Ascending aorta (tissue), 2 donors: Measurements from ENCODE around the gene PTCRA. TPM values are rescaled to one million over a fixed set of nuclear protein-coding genes. Genes with fewer than 3 reads are reported as not detected.
"Not testable (repeated sequence)": the region's sequence is repeated elsewhere in the genome, so short reads cannot be mapped to it uniquely, and the experiment has no call there.

Source experiments
- DNase-seq, 2 donors: peaks; one replicate each; pipeline ENCODE4 v3.0.0-alpha.2; 2019; ENCODE audit warnings: low spot score in 2 of 2
- H3K27ac ChIP-seq, 2 donors: fragments of 200-600 bp; sonication (generic); one replicate each; pipeline ENCODE4 v1.5.1; 2016 to 2017; ENCODE audit warnings: mild to moderate bottlenecking in 1 of 2
- H3K27me3 ChIP-seq: fragments of 200-600 bp; sonication (generic); one replicate; pipeline ENCODE4 v1.5.1; 2017
- H3K36me3 ChIP-seq, 2 donors: fragments of 200-600 bp; sonication (generic); one replicate each; pipeline ENCODE4 v1.5.1; 2016
- H3K4me1 ChIP-seq, 2 donors: fragments of 200-600 bp; sonication (generic); one replicate each; pipeline ENCODE4 v1.5.1; 2016 to 2017; ENCODE audit warnings: mild to moderate bottlenecking in 1 of 2
- H3K4me3 ChIP-seq, 2 donors: fragments of 200-600 bp; sonication (generic); one replicate each; pipeline ENCODE4 v1.5.1; 2016 to 2017; ENCODE audit warnings: mild to moderate bottlenecking in 1 of 2
- H3K9me3 ChIP-seq, 2 donors: fragments of 200-600 bp; sonication (generic); one replicate each; pipeline ENCODE4 v1.5.1; 2016
- intact Hi-C: fragments of 100-400 bp; cut with DNase I; formaldehyde crosslinking; loops from one replicate; pipeline ENCODE4 v1.15.1; 2023
- total RNA-seq: library from RNA; depleted of rRNA; stranded (reverse); fragments of >200 nt; gene quantifications from one replicate; pipeline ENCODE4 v1.1.0, GENCODE V29; 2016
- TF ChIP-seq, protein P1 (sequence below), 3 experiments: fragments of 200-600 bp in 2 of 3; fragments of 450-650 bp in 1 of 3; sonication (generic) in 2 of 3; IDR thresholded peaks; one replicate each; pipeline ENCODE4 v1.5.1; 2016 to 2019; ENCODE audit warnings: antibody characterized with exemption in 3 of 3, mild to moderate bottlenecking in 1 of 3, moderate library complexity in 1 of 3

The PTCRA gene
- total RNA-seq, 1 donor from 2014 or later, result not detected

GRCh38 chr6:42939810-42940167 is 23.9 kb downstream of the PTCRA start:
- Histone ChIP-seq H3K9me3 (no peaks in the 10 kb centered on the region), H3K4me3 (no peak overlapping the region), H3K4me1 (no peaks in the 10 kb centered on the region), H3K27ac (no peak overlapping the region), H3K36me3 (peaks cover 42% of the 10 kb centered on the region in 2 donors), H3K27me3 (no peaks in the 10 kb centered on the region)
- TF ChIP-seq, protein P1, sequence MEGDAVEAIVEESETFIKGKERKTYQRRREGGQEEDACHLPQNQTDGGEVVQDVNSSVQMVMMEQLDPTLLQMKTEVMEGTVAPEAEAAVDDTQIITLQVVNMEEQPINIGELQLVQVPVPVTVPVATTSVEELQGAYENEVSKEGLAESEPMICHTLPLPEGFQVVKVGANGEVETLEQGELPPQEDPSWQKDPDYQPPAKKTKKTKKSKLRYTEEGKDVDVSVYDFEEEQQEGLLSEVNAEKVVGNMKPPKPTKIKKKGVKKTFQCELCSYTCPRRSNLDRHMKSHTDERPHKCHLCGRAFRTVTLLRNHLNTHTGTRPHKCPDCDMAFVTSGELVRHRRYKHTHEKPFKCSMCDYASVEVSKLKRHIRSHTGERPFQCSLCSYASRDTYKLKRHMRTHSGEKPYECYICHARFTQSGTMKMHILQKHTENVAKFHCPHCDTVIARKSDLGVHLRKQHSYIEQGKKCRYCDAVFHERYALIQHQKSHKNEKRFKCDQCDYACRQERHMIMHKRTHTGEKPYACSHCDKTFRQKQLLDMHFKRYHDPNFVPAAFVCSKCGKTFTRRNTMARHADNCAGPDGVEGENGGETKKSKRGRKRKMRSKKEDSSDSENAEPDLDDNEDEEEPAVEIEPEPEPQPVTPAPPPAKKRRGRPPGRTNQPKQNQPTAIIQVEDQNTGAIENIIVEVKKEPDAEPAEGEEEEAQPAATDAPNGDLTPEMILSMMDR (IDR thresholded peaks at IDR 0.05), result no peak
- no peak for DNase-seq
- intact Hi-C loops, result no loop called here

DNA sequence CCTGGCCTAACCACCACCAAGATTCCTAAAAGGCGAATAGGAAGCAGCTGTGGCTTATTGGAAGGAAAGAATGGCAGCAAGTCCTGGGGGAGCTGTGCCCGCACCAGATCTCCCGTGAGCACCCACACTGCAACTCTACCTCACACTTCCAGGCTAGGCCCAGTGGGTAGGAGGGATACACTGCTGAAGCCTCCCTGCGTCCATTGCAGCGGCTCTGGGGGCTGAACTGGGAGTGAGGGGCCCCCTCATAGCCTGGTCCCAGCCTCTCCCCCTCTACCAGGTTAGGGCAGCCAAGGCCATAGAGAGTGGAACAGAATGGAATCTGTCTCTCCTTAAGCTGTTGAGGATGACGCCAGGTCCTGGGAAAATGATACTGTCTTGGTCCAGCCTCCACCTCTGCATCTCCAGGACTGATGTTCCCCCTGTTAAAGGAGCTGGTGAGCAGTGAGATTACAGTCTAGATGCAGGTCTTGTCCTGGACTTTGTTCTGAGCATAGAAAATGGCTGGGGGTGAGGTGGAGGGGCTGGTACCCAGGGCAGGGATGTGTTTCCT is 24.7 kb downstream of the PTCRA start:
- intact Hi-C loops, result no loop called here
- H3K4me1 ChIP-seq, result no peaks in the 10 kb centered on the region
- no peak overlapping the region for H3K4me3 ChIP-seq
- no peak for DNase-seq
- H3K36me3 ChIP-seq, result peaks cover 37 to 39% of the 10 kb centered on the region in 2 donors
- TF ChIP-seq, protein P1 (IDR thresholded peaks at IDR 0.05), result no peak
- no peaks in the 10 kb centered on the region for H3K9me3 ChIP-seq
- H3K27ac ChIP-seq, result no peak overlapping the region
- no peaks in the 10 kb centered on the region for H3K27me3 ChIP-seq

DNA sequence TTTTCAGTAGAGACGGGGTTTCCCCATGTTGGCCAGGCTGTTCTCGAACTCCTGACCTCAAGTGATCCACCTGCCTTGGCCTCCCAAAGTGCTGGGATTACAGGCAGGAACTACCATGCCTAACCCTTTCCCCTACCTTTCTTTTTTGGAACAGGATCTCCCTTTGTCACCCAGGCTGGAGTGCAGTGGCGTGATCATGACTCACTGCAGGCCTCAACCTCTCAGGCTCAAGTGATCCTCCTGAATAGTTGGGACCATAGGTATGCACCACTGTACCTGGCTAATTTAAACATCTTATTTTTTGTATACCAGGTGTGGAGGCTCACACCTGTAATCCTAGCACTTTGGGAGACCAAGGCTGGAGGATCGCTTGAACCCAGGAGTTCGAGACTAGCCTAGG is 25.5 kb downstream of the PTCRA start:
- H3K9me3 ChIP-seq, intact Hi-C loops, H3K4me1 ChIP-seq, DNase-seq, H3K27me3 ChIP-seq, H3K4me3 ChIP-seq, H3K27ac ChIP-seq: not testable (repeated sequence)
- peaks cover 29 to 32% of the 10 kb centered on the region in 2 donors for H3K36me3 ChIP-seq

- TF ChIP-seq, protein P1 (IDR thresholded peaks at IDR 0.05), result no peak
- H3K36me3 ChIP-seq, result peaks cover 19 to 25% of the 10 kb centered on the region in 2 donors
- no peaks in the 10 kb centered on the region for H3K27me3 ChIP-seq
These were observed 26.6 kb downstream of the PTCRA start for GRCh38 chr6:42942444-42942843.

DNA sequence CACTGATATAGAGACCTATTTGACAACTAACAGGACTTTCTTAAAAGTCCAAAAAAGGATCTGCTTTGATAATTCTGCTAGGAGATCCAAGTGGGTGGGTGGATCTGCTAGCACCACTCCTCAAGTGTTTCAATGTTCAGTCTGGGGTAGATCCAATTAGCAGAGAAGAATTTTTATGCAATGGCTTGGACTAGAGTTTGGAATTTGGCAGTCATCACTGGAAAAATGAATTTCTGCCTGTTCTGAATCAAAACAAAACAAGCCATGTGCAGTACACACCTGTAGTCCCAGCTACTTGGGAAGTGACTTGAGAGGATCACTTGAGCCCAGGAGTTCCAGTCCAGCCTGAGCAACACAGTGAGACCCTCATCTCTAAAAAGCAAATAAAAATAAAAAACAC is 32.1 kb downstream of the PTCRA start:
- no peak overlapping the region for H3K27ac ChIP-seq
- TF ChIP-seq, protein P1 (IDR thresholded peaks at IDR 0.05), result no peak
- DNase-seq, result no peak
- H3K27me3 ChIP-seq, result no peaks in the 10 kb centered on the region
- no peaks in the 10 kb centered on the region for H3K9me3 ChIP-seq
- intact Hi-C loops, result no loop called here
- peaks cover 6 to 8% of the 10 kb centered on the region in 2 donors for H3K36me3 ChIP-seq
- no peaks in the 10 kb centered on the region for H3K4me1 ChIP-seq
- H3K4me3 ChIP-seq, result no peak overlapping the region

More at GRCh38 chr6:42942444-42942843, 26.6 kb downstream of the PTCRA start:
- H3K9me3 ChIP-seq, result no peaks in the 10 kb centered on the region
- H3K4me3 ChIP-seq, result no peak overlapping the region
- no peaks in the 10 kb centered on the region for H3K4me1 ChIP-seq
- intact Hi-C loops, result no loop called here
- no peak for DNase-seq
- H3K27ac ChIP-seq, result no peak overlapping the region

- Histone ChIP-seq H3K27ac (no peak overlapping the region), H3K27me3 (no peaks in the 10 kb centered on the region), H3K9me3 (no peaks in the 10 kb centered on the region), H3K4me3 (no peak overlapping the region), H3K4me1 (no peaks in the 10 kb centered on the region), H3K36me3 (no peaks in the 10 kb centered on the region)
- intact Hi-C loops, result no loop called here
- no peak for DNase-seq
- TF ChIP-seq, protein P1 (IDR thresholded peaks at IDR 0.05), result no peak
These were observed 36.5 kb downstream of the PTCRA start for GRCh38 chr6:42952389-42952788.

DNA sequence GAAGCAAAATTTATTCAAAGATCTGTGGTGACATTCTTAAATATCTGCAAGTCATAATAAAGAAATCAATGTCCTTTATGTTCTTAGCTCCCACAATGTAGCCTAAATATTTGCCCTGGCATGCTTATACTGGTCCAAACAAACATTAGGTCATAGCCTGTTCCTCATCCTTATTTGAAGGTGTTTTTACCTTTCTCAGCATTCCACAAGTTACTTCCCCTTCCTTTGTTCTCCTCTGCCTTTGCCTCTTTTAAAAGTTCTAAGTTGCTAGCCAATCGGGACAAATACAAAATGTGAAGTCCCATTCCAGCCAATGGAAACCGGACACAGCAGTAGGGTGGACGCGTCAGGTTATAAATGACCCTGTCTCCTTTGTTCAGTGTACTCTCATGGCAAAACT is 38.6 kb downstream of the PTCRA start:
- H3K9me3 ChIP-seq, H3K36me3 ChIP-seq, H3K27me3 ChIP-seq, H3K4me1 ChIP-seq, DNase-seq, intact Hi-C loops, H3K27ac ChIP-seq, H3K4me3 ChIP-seq: not testable (repeated sequence)
